ENCODE data around the gene RCBTB2.

Gene RCBTB2

DNA sequence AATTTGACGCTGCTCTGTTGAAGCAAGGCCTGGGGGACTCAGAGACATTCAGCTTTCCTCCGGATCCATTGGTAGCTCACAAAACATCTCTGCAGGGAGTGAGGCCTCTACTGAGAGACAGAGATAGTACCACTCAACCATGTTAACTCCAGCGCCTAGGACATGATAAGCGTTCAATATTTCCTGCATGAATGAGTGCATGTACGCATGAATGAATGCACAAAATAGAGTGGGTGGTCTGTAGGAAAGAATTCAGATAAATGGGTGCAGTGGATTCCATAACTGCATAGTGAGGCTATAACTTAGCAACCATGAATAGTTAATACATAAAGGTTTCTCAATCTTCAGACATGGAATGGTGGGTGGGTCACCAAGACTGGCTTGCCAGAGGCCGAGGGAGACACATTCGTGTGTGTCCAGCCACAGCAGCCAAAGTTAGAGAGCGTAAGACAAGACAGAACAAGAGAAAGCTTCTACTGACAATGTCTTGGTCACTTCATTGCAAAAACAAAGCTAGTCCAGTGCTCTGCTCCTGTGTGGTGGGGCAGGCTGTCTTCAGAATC, 36.3 kb upstream of the RCBTB2 start:
- no peak for DNase-seq (ENCODE audit: low read depth)
- TF ChIP-seq, protein P1, sequence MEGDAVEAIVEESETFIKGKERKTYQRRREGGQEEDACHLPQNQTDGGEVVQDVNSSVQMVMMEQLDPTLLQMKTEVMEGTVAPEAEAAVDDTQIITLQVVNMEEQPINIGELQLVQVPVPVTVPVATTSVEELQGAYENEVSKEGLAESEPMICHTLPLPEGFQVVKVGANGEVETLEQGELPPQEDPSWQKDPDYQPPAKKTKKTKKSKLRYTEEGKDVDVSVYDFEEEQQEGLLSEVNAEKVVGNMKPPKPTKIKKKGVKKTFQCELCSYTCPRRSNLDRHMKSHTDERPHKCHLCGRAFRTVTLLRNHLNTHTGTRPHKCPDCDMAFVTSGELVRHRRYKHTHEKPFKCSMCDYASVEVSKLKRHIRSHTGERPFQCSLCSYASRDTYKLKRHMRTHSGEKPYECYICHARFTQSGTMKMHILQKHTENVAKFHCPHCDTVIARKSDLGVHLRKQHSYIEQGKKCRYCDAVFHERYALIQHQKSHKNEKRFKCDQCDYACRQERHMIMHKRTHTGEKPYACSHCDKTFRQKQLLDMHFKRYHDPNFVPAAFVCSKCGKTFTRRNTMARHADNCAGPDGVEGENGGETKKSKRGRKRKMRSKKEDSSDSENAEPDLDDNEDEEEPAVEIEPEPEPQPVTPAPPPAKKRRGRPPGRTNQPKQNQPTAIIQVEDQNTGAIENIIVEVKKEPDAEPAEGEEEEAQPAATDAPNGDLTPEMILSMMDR (conservative IDR thresholded peaks at IDR 0.05; ENCODE audit: low read depth, low read length): no peak

GRCh38 chr13:48568370-48569103, 35.7 kb upstream of the RCBTB2 start:
- TF ChIP-seq, protein P1 (conservative IDR thresholded peaks at IDR 0.05; ENCODE audit: low read depth, low read length): no peak
- no peak overlapping the region for H3K4me3 ChIP-seq (ENCODE audit: low read length)
- DNase-seq (ENCODE audit: low read depth): no peak

More for the DNA sequence above, 36.3 kb upstream of the RCBTB2 start:
- H3K4me3 ChIP-seq (ENCODE audit: low read length): no peak overlapping the region

DNA sequence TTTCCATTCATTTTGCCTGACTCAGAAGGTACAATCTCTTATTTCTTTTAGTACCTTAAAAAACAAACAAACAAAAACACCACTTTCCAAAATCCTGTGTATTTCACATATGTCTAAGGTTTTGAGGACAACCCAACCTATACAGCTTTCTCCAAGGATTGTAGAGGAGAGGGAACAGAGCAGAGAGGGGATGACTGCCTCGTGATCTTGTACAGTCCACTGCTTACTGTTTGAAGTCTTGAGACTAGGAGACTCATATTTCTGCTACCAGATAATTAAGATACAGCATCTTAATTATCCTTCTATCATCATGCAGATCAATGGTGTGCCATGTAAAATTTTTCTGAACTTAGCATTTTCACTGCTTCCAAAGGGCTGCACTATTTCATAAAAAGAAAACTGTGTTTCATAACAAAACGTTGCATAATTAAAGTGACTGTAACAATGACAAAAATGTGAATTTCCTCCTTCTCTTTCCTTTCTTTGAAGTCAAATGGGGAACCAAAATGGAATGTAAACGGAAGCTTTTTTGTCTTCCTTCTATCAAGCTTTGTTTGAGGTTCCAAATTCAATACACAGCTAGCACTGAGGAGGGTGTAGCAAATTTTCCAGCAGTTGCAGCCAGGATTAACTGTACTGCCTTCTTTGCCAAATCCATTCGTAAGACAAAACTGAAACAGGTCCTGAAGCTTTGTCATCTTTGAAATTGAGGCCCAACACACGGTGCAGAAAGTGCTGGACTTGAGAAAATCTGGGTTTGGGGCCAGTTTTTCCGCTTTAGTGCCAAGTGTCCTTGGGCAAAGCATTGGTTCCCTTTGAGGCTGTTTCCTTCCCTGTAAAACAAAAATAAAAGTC, 34.9 kb upstream of the RCBTB2 start:
- TF ChIP-seq, protein P1 (conservative IDR thresholded peaks at IDR 0.05; ENCODE audit: low read depth, low read length): no peak
- no peak overlapping the region for H3K4me3 ChIP-seq (ENCODE audit: low read length)
- DNase-seq (ENCODE audit: low read depth): no peak

GRCh38 chr13:48564056-48564455, 31.2 kb upstream of the RCBTB2 start:
- TF ChIP-seq, protein P1 (conservative IDR thresholded peaks at IDR 0.05; ENCODE audit: low read depth, low read length): no peak
- no peak overlapping the region for H3K4me3 ChIP-seq (ENCODE audit: low read length)
- no peak for DNase-seq (ENCODE audit: low read depth)

DNA sequence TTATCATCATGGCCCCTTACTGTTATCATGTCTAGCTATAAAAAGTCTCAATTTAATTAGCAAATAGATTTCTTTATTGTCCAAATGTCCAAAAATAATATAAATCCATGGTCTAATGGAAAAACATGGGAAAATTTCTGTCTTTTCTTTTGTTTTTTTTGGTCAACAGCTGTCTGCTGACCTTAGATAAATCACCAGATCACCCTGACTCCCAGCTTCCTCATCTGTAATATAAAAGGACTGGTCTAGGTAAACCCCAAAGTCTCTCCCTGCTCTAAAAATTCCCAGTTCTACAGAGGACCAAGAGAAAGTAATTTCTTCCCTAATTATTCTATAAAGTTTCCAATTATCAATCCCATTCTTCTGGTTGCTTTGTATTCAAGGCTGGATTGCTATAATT, 30.7 kb upstream of the RCBTB2 start:
- H3K4me3 ChIP-seq (ENCODE audit: low read length): no peak overlapping the region
- TF ChIP-seq, protein P1 (conservative IDR thresholded peaks at IDR 0.05; ENCODE audit: low read depth, low read length): no peak
- no peak for DNase-seq (ENCODE audit: low read depth)

- TF ChIP-seq, protein P1 (conservative IDR thresholded peaks at IDR 0.05; ENCODE audit: low read depth, low read length): no peak
- DNase-seq (ENCODE audit: low read depth): no peak
- no peak overlapping the region for H3K4me3 ChIP-seq (ENCODE audit: low read length)
These were observed 29.6 kb upstream of the RCBTB2 start for GRCh38 chr13:48562296-48563066.
